Testis (tissue), 2 donors: ENCODE results near the gene METTL25B.

Source experiments
- POLR2A ChIP-seq: fragments of 450-650 bp; IDR thresholded peaks from one replicate; pipeline ENCODE4 v1.6.1; 2017; ENCODE audit warnings: antibody characterized with exemption, mild to moderate bottlenecking, moderate library complexity
- TF ChIP-seq, protein P1 (sequence below), 3 experiments: fragments of 450-650 bp in 2 of 3; fragments of 200-600 bp in 1 of 3; sonication (generic) in 1 of 3; IDR thresholded peaks; one replicate each; pipeline ENCODE4 v1.5.1; 2016 to 2019; ENCODE audit warnings: antibody characterized with exemption in 3 of 3, mild to moderate bottlenecking in 2 of 3, moderate library complexity in 1 of 3

GRCh38 chr1:156741481-156741983, 13.3 kb downstream of the METTL25B start:
- TF ChIP-seq, protein P1, sequence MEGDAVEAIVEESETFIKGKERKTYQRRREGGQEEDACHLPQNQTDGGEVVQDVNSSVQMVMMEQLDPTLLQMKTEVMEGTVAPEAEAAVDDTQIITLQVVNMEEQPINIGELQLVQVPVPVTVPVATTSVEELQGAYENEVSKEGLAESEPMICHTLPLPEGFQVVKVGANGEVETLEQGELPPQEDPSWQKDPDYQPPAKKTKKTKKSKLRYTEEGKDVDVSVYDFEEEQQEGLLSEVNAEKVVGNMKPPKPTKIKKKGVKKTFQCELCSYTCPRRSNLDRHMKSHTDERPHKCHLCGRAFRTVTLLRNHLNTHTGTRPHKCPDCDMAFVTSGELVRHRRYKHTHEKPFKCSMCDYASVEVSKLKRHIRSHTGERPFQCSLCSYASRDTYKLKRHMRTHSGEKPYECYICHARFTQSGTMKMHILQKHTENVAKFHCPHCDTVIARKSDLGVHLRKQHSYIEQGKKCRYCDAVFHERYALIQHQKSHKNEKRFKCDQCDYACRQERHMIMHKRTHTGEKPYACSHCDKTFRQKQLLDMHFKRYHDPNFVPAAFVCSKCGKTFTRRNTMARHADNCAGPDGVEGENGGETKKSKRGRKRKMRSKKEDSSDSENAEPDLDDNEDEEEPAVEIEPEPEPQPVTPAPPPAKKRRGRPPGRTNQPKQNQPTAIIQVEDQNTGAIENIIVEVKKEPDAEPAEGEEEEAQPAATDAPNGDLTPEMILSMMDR (IDR thresholded peaks at IDR 0.05) = no peak
- no peak for TF ChIP-seq POLR2A
